Adrenal gland (tissue), 5 donors: ENCODE measurements around the gene KIT.

Experiments
- CTCF ChIP-seq, 6 experiments: fragments of 450-650 bp in 4 of 6; fragments of 200-600 bp in 2 of 6; sonication (generic) in 1 of 6; IDR thresholded peaks; 1 replicate in 5 of 6; 2 replicates in 1 of 6; pipeline versions ENCODE4 v1.5.1 to v1.8.0; 2016 to 2021; ENCODE audit warnings: antibody characterized with exemption in 6 of 6, mild to moderate bottlenecking in 2 of 6, moderate library complexity in 1 of 6
- POLR2A ChIP-seq, 2 donors: fragments of 450-650 bp; IDR thresholded peaks; one replicate each; pipeline ENCODE4 v1.6.1; 2017; ENCODE audit warnings: antibody characterized with exemption in 2 of 2, mild to moderate bottlenecking in 2 of 2, moderate library complexity in 1 of 2
- donor health status: DM: no; HTN: no; CAD: no.

GRCh38 chr4:54764476-54764875 is 106.7 kb downstream of the KIT start:
- TF ChIP-seq CTCF (IDR thresholded peaks at IDR 0.05) (no peak), POLR2A (IDR thresholded peaks at IDR 0.05) (no peak)
